SU-DHL-6 (cell line): ENCODE results near the gene TSSC4.

ENCODE experiments used
- H2AFZ ChIP-seq: fragments of 200-600 bp; sonication (generic); 2 replicates; pipeline ENCODE4 v1.6.1; 2014; ENCODE audit warnings: low read depth, mild to moderate bottlenecking, moderate library complexity, mixed read lengths, antibody characterized with exemption, low read length; ENCODE audit not compliant: severe bottlenecking
- H3F3A ChIP-seq: fragments of 200-600 bp; shearing (Covaris generic); 2 replicates; pipeline ENCODE4 v1.6.0; 2016; ENCODE audit warnings: antibody characterized with exemption, mild to moderate bottlenecking; ENCODE audit not compliant: insufficient read depth
- H3K27ac ChIP-seq: fragments of 200-600 bp; sonication (generic); 2 replicates; pipeline ENCODE4 v1.5.1; 2016; ENCODE audit warnings: low read depth, mild to moderate bottlenecking, low read length, moderate library complexity, mixed read lengths
- H3K27me3 ChIP-seq: fragments of 200-600 bp; sonication (generic), shearing (Covaris generic); 2 replicates; pipeline ENCODE4 v1.6.0; 2014; ENCODE audit warnings: mild to moderate bottlenecking, low read length
- H3K36me3 ChIP-seq: fragments of 200-600 bp; sonication (generic); 2 replicates; pipeline ENCODE4 v1.6.1; 2014; ENCODE audit warnings: mild to moderate bottlenecking, low read length, mixed read lengths
- H3K4me2 ChIP-seq: fragments of 300-600, 200-600 bp; shearing (Covaris generic), sonication (generic); 2 replicates; pipeline ENCODE4 v1.6.0; 2014; ENCODE audit warnings: low read length, low read depth, mild to moderate bottlenecking; ENCODE audit not compliant: poor library complexity, severe bottlenecking
- H3K4me3 ChIP-seq: fragments of 200-600 bp; sonication (generic); 2 replicates; pipeline ENCODE4 v1.5.1; 2014; ENCODE audit warnings: antibody characterized with exemption, low read length, mild to moderate bottlenecking, mixed read lengths; ENCODE audit not compliant: insufficient read depth, poor library complexity, severe bottlenecking
- H3K79me2 ChIP-seq: fragments of 200-600 bp; sonication (generic); 2 replicates; pipeline ENCODE4 v1.6.1; 2014; ENCODE audit warnings: mild to moderate bottlenecking, low read length, moderate library complexity; ENCODE audit not compliant: insufficient read depth
- H3K9ac ChIP-seq: fragments of 200-600 bp; sonication (generic); 2 replicates; pipeline ENCODE4 v1.7.0; 2014; ENCODE audit warnings: mild to moderate bottlenecking, low read length
- H3K9me2 ChIP-seq: fragments of 200-600 bp; sonication (generic); replicated peaks from 2 replicates; pipeline ENCODE4 v1.6.1; 2014; ENCODE audit warnings: low read length; ENCODE audit not compliant: insufficient read depth
- H3K9me3 ChIP-seq: fragments of 200-600 bp; sonication (generic); 2 replicates; pipeline ENCODE4 v1.6.1; 2014; ENCODE audit warnings: low read length, mixed read lengths; ENCODE audit not compliant: insufficient read depth
- H4K20me1 ChIP-seq: fragments of 200-600 bp; sonication (generic); 2 replicates; pipeline ENCODE4 v1.6.1; 2014; ENCODE audit warnings: low read depth, mild to moderate bottlenecking, antibody characterized with exemption, low read length, moderate library complexity, mixed read lengths
- EZH2phosphoT487 ChIP-seq: fragments of 200-600 bp; sonication (generic), shearing (Covaris generic); conservative IDR thresholded peaks from 2 replicates; pipeline ENCODE4 v1.6.1; 2018; ENCODE audit warnings: mild to moderate bottlenecking, antibody characterized with exemption, low read length, moderate library complexity, mixed read lengths
- TF ChIP-seq, protein P1 (sequence below): fragments of 200-600 bp; sonication (generic); IDR thresholded peaks from one replicate; pipeline ENCODE4 v1.5.1; 2017; ENCODE audit warnings: antibody characterized with exemption, mild to moderate bottlenecking, low read length, moderate library complexity; ENCODE audit not compliant: insufficient read depth, poor library complexity, severe bottlenecking

The TSSC4 gene

DNA sequence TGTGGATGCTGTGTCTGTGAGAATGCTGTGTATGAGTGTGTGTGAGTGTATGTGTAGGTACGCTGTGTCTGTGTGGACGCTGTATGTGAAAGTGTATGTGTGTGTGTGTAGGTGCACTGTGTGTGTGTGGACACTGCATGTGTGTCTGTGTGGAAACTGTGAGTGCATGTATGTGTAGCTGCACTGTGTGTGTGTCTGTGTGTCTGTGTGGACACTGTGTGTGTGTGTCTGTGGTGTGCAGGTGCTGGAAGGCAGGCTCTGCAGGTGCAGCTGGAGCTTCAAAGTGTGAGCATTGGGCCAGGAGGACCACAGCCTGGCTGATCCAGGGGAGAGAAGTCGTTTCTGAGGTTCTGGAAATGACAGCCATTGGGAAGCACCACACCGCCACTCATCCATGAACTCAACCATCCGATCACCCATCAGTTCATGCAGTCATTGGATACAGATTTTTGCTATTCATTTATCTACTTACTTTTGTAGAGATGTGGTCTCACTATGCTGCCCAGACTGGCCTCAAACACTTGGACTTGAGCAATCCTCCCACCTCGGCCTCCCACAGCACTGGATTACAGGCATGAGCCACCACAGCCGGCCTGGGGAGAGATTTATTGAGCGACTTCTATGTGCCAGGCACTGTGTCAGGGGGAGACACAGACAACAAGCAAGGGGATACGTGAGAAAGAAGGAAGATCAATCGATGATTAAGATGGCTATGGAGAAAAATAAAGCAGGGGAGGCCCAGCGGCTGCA lies 34.1 kb downstream of the TSSC4 start:
- Histone ChIP-seq H4K20me1 (no peaks in the 10 kb centered on the region), H3K79me2 (no peaks in the 10 kb centered on the region), H3K4me3 (no peak overlapping the region), H3K4me2 (no peak overlapping the region), H3F3A (no peaks in the 10 kb centered on the region), H3K9ac (no peak overlapping the region), H3K27ac (no peak overlapping the region), H2AFZ (no peak overlapping the region), H3K36me3 (no peaks in the 10 kb centered on the region), H3K27me3 (no peaks in the 10 kb centered on the region), H3K9me2 (no peaks in the 10 kb centered on the region), H3K9me3 (no peaks in the 10 kb centered on the region)
- TF ChIP-seq, protein P1, sequence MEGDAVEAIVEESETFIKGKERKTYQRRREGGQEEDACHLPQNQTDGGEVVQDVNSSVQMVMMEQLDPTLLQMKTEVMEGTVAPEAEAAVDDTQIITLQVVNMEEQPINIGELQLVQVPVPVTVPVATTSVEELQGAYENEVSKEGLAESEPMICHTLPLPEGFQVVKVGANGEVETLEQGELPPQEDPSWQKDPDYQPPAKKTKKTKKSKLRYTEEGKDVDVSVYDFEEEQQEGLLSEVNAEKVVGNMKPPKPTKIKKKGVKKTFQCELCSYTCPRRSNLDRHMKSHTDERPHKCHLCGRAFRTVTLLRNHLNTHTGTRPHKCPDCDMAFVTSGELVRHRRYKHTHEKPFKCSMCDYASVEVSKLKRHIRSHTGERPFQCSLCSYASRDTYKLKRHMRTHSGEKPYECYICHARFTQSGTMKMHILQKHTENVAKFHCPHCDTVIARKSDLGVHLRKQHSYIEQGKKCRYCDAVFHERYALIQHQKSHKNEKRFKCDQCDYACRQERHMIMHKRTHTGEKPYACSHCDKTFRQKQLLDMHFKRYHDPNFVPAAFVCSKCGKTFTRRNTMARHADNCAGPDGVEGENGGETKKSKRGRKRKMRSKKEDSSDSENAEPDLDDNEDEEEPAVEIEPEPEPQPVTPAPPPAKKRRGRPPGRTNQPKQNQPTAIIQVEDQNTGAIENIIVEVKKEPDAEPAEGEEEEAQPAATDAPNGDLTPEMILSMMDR: no peak
- no peak for TF ChIP-seq EZH2phosphoT487

DNA sequence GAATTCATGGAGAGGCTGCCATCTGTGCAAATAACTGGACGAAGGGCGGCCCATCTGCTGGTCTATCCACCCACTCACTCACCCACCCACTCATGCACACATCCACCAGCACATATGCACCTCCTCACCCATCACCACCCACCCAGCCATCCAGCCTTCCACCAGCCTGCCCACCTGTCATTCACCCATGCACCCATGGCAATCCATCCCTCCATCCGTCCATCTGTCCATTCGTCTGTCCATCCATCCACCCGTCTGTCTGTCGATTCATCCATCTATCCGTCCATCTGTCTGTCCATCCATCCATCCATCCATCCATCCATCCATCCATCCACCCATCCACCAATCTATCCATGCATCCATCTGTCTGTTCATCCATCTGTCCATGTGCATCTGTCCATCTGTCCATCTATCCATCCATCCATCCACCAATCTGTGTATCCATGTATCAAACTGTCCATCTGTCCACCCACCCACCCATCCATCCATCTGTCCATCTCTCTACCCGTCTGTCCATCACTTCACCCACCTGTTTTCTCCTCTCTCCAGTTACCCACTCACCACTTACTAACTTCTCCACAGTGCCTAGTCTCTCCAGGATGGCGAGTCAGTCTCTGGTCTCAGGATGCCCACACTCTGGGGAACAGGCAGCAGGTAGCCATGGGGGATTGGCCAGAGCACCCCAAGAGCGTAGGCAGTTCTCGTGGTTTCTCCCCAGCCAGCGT lies 34.9 kb downstream of the TSSC4 start:
- Histone ChIP-seq H3K27me3 (no peaks in the 10 kb centered on the region), H3K79me2 (no peaks in the 10 kb centered on the region), H4K20me1 (no peaks in the 10 kb centered on the region), H3K4me2 (no peak overlapping the region), H3K9me3 (no peaks in the 10 kb centered on the region), H2AFZ (no peak overlapping the region), H3K9me2 (no peaks in the 10 kb centered on the region), H3K36me3 (no peaks in the 10 kb centered on the region), H3K27ac (no peak overlapping the region), H3F3A (no peaks in the 10 kb centered on the region), H3K9ac (no peak overlapping the region), H3K4me3 (no peak overlapping the region)
- TF ChIP-seq, protein P1: no peak
- TF ChIP-seq EZH2phosphoT487: no peak

DNA sequence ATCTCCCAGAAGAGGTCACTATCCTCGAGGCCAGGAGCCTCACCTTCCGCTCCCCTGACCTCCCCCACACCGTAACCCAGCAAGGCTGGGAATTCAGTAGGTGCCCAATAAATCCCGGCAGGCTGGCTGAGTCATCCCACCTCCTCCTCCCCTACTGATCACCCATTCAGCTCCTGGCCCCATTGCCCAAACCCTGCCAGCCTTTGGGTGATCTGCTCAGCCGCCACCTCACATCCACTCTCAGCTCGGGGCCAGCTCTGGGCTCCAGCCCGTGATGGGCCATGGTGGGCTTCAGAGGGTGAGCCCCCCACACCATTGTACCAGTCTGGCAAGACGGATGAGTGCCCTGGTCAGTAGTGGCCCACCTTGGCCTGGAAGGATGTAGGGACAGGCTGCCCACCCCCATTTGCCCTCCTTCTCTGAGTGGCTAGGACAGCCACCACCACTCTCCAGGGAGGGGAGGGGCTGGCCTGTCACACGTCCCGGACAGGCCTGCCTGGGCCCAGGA lies 35.5 kb downstream of the TSSC4 start:
- Histone ChIP-seq H3K27me3 (no peaks in the 10 kb centered on the region), H3K27ac (no peak overlapping the region), H2AFZ (no peak overlapping the region), H3F3A (no peaks in the 10 kb centered on the region), H3K4me3 (no peak overlapping the region), H4K20me1 (no peaks in the 10 kb centered on the region), H3K79me2 (no peaks in the 10 kb centered on the region), H3K9me3 (no peaks in the 10 kb centered on the region), H3K9ac (no peak overlapping the region), H3K36me3 (no peaks in the 10 kb centered on the region), H3K9me2 (no peaks in the 10 kb centered on the region), H3K4me2 (no peak overlapping the region)
- TF ChIP-seq, protein P1: no peak
- no peak for TF ChIP-seq EZH2phosphoT487
